Lower lobe of right lung (tissue), 2 donors: ENCODE measurements around the gene AVPR2. TPM values are rescaled to one million over a fixed set of nuclear protein-coding genes. Genes with fewer than 3 reads are reported as not detected.

Source experiments
- ATAC-seq, 2 donors: fragments of 200-7000 bp; cut with Tn5 transposase; one replicate each; pipeline ENCODE4 v1.9.1; 2020 to 2022; ENCODE audit warnings: mild to moderate bottlenecking in 2 of 2, moderate library complexity in 2 of 2
- DNase-seq: peaks from one replicate; pipeline ENCODE4 v3.0.0-alpha.2; 2020
- H3K27ac ChIP-seq: fragments of 200-600 bp; one replicate; pipeline ENCODE4 v1.8.0; 2022
- H3K27me3 ChIP-seq: fragments of 200-600 bp; one replicate; pipeline ENCODE4 v1.8.0; 2022; ENCODE audit warnings: low read depth
- H3K36me3 ChIP-seq: fragments of 200-600 bp; one replicate; pipeline ENCODE4 v1.8.0; 2022; ENCODE audit warnings: mild to moderate bottlenecking
- H3K4me1 ChIP-seq: fragments of 200-600 bp; one replicate; pipeline ENCODE4 v1.8.0; 2022
- H3K4me3 ChIP-seq: fragments of 200-600 bp; one replicate; pipeline ENCODE4 v1.8.0; 2022; ENCODE audit warnings: mild to moderate bottlenecking
- H3K9me3 ChIP-seq: fragments of 200-600 bp; one replicate; pipeline ENCODE4 v1.8.0; 2022
- CTCF ChIP-seq: fragments of 200-600 bp; IDR thresholded peaks from one replicate; pipeline ENCODE4 v1.8.0; 2022; ENCODE audit warnings: antibody characterized with exemption, mild to moderate bottlenecking
- intact Hi-C: fragments of 100-400 bp; cut with DNase I; formaldehyde crosslinking; loops from one replicate; pipeline ENCODE4 v1.11.0; 2022
- total RNA-seq: library from RNA; stranded (reverse); fragmentation: NEBNext Ultra II Directional; extraction: Animal tissue kit (Norgen Biotek cat#: 25700); gene quantifications from one replicate; pipeline ENCODE4 v1.2.1, GENCODE V29; 2021
- donor health status: DM: no; HTN: yes; CAD: no; lungs with severe emphysema.

The AVPR2 gene
- total RNA-seq, 1 donor from 2014 or later: 1.9 TPM

GRCh38 chrX:153937056-153937455 lies 32.6 kb downstream of the AVPR2 start:
- no peak overlapping the region for H3K27ac ChIP-seq
- ATAC-seq (no peak), DNase-seq (no peak)
- TF ChIP-seq CTCF: no peak
- H3K27me3 ChIP-seq: no peaks in the 10 kb centered on the region
- H3K9me3 ChIP-seq: no peaks in the 10 kb centered on the region
- H3K4me1 ChIP-seq: peaks cover 11% of the 10 kb centered on the region
- intact Hi-C loops: no loop called here
- H3K4me3 ChIP-seq: no peak overlapping the region
- H3K36me3 ChIP-seq: peaks cover 10% of the 10 kb centered on the region

- no peak overlapping the region for H3K27ac ChIP-seq
- no peaks in the 10 kb centered on the region for H3K36me3 ChIP-seq
- no peak overlapping the region for H3K4me3 ChIP-seq
- H3K27me3 ChIP-seq: no peaks in the 10 kb centered on the region
- DNase-seq: no peak
- H3K4me1 ChIP-seq: peaks cover 9% of the 10 kb centered on the region
- intact Hi-C loops: no loop called here
- no peak for ATAC-seq
- no peak for TF ChIP-seq CTCF
- no peaks in the 10 kb centered on the region for H3K9me3 ChIP-seq
These were observed 33.8 kb downstream of the AVPR2 start for GRCh38 chrX:153938226-153938786.

GRCh38 chrX:153939573-153939972 lies 35.1 kb downstream of the AVPR2 start:
- DNase-seq (no peak), ATAC-seq (no peak)
- no peaks in the 10 kb centered on the region for H3K36me3 ChIP-seq
- H3K27ac ChIP-seq: no peak overlapping the region
- intact Hi-C loops: no loop called here
- no peaks in the 10 kb centered on the region for H3K9me3 ChIP-seq
- H3K27me3 ChIP-seq: no peaks in the 10 kb centered on the region
- no peak for TF ChIP-seq CTCF
- no peaks in the 10 kb centered on the region for H3K4me1 ChIP-seq
- H3K4me3 ChIP-seq: no peak overlapping the region

- peak overlapping the region; percentile 27 for H3K4me3 ChIP-seq
- no peak for TF ChIP-seq CTCF
- H3K27ac ChIP-seq: peak overlapping the region; percentile 18
- H3K27me3 ChIP-seq: no peaks in the 10 kb centered on the region
- H3K4me1 ChIP-seq: no peaks in the 10 kb centered on the region
- intact Hi-C loops: no loop called here
- no peaks in the 10 kb centered on the region for H3K36me3 ChIP-seq
- no peak for ATAC-seq
- DNase-seq: no peak
- no peaks in the 10 kb centered on the region for H3K9me3 ChIP-seq
These were observed 37.1 kb downstream of the AVPR2 start for GRCh38 chrX:153941336-153942252.

GRCh38 chrX:153944140-153944799 lies 39.8 kb downstream of the AVPR2 start, which contains the start of gene RENBP:
RENBP (minus strand) TSS chrX:153944643; CDS start chrX:153944610, 33 bp downstream.
- intact Hi-C loops: no loop called here
- no peaks in the 10 kb centered on the region for H3K27me3 ChIP-seq
- no peaks in the 10 kb centered on the region for H3K4me1 ChIP-seq
- H3K27ac ChIP-seq: peak within 1 kb of the TSS; percentile 62
- H3K4me3 ChIP-seq: peak within 1 kb of the TSS; percentile 56
- peak; percentile 62 to 70 for ATAC-seq
- no peak for TF ChIP-seq CTCF
- H3K36me3 ChIP-seq: peaks cover 7% of the 10 kb centered on the region
- peak; percentile 83 for DNase-seq
- H3K9me3 ChIP-seq: no peaks in the 10 kb centered on the region
